SW 1271 (cell line): Measurements from ENCODE around the gene PAPPA.

ENCODE experiments used
- DNase-seq, 2 experiments: peaks; one replicate each; lab custom pipeline; 2025; lab: John Stamatoyannopoulos, UW

PAPPA gene

DNA sequence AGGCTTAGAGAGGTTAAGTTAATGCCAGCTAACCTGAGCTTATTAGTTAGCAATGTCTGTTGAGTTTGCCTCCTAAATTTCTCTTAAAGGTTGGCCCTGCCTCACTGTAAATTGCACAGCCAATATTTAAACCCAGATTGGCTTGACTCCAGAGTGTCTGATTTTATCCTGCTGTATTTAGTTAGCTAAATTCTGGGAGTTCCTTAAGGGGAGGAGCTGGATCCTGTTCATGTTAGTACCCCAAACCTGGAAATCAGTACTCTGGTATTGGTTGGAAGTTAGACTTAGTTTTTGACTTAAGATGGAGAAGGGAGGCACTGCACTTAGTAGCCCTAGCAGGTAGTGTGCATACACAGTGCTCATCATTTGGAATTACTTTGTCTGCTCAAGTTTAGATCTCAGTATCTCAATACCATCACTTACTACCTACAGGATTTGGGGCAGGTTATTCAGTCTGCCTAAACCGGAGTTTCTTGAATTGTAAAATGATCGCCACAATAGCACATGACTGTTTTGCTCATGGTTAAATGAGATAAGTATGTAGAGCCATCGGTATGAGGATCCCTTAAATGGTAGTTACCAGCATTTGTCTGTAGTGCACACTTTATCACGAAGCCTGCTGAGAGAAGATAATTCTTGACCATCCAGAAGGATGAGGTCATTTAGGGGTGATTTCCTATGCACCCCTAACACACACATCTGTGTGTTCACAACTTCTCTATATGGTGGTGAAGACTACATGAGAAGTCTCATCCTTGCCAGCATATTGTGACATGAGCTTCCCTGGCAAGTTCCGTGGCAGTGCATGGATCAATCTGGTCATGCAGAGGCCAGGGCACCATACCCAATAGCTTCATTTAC lies 268.8 kb downstream of the PAPPA start:
- DNase-seq = no peak

DNA sequence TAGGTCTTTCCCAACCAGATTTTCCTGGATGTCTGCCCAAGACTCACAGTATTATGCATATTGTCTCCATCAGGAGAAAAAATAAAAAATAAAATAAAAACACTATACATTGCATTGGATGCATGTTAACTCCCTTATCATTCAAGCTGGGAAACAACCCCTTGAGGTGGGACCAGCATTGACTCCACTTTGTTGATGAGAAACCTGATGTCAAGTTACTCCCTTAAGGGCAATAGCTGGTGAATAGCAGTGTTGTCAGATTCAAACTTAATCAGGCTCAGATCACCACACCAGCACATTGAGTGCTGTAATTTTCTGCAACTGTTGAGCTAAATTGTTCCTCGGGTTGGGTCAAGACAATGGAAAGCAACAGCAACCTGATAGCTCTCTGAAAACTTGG lies 269.6 kb downstream of the PAPPA start:
- DNase-seq = no peak

DNA sequence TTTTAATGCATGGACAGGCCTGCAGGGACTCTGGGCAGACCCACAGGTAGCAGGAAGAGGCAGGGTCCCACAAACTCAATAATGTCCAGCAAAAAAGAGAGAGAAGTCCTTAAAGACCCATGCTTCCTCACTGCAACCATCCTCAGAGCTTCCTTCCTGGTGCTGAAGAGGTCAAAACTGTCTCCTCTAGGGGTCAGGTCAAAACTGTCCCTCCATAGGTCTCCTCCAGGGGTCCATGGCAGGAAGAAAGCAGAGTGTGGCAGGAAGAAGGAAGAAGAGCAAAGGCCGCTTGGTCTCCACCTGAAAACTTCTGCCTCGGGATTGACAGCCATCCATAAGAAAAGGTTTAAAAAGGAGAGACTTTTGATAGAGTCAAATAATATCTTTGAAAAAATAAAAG lies 271.7 kb downstream of the PAPPA start:
- no peak for DNase-seq

DNA sequence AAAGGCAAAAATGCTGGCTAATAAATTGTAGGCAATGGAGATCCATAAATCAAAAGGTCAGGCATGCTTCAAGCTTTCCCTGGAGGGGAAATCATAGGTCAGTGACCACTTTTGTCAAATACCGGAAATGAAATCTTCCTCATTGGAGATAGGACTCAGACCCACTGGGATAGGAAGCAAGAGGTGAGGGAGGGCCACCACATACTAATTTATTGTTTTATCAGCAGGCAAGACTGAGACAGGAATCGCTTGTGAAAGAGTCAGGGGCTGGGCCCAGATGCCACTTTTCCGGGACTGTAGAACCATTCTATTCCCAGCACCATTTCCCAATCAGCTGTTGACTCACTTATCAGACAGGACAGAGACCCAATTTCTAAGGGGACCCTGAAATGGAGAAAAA lies 277.3 kb downstream of the PAPPA start:
- DNase-seq = no peak

DNA sequence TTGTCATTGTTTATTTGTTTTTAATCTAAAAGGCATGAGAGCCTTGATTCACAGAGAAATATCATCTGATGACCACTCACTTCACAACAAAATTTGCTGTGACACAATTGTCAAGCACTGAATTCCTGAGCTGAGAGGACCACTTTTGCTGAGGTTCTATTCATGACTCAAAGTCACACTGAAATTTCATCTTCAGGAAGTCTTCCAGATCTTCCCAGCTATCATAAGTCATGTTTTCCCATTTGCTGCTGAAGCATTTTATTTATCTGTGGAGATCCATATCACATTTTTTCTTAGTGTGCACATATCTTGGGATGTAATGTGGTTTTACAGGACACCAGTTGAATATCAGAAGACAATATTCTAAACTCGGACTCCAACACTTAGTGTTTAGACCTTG lies 278.5 kb downstream of the PAPPA start:
- DNase-seq = no peak

DNA sequence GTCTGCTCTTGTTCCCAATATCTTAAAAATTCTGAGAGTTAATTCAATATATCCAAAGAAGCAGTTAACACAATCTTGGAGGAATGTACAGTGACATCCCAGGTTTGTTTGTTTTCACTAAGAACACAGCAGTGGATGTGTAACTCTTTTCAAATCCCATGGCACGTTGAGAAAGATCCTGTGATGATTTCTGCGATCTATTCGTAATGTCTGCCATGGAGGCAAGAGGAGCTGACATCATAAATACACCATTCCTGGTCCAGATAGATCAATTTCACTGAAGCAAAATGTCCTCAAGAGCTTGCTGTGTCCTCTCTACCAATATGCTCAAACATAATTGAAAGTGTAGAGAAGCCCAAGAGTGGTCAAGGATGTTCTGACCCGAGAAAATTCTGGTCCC lies 280.7 kb downstream of the PAPPA start:
- DNase-seq = no peak

DNA sequence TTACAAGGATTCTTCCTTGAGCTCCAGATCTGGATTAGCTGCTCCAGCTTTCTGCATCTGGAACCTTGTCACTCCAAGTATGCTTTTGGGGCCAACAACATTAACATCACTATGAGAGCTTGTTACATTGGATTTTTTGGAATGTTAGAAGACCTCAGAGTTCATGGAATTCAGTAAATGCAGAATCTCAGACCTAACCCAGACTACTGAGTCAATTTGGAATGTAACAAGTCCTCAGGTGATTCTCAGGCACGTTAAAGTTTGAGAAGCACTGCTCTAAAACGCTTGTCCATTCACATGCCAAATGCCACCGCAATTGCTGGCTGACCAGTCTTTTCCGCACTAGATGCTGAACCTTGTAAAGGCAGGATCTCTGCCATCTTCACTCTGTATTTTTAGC lies 282.1 kb downstream of the PAPPA start:
- DNase-seq = no peak

DNA sequence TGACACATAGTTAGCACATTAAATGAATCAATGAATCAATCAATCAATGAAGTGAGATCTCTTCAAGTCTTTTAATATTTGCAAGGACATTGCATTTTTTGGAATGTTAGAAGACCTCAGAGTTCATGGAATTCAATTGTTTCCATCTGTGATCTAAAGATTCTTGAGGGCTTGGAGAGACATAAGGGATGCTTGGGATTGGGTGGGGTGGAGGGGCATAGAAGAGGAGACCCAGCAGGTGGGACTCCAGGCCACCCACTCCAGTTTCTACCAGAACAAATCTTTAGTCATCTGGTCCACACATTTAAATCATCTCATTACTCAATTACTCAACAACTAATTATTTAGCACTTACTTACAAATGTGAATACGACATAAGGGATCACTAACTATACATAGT lies 282.5 kb downstream of the PAPPA start:
- DNase-seq = no peak

DNA sequence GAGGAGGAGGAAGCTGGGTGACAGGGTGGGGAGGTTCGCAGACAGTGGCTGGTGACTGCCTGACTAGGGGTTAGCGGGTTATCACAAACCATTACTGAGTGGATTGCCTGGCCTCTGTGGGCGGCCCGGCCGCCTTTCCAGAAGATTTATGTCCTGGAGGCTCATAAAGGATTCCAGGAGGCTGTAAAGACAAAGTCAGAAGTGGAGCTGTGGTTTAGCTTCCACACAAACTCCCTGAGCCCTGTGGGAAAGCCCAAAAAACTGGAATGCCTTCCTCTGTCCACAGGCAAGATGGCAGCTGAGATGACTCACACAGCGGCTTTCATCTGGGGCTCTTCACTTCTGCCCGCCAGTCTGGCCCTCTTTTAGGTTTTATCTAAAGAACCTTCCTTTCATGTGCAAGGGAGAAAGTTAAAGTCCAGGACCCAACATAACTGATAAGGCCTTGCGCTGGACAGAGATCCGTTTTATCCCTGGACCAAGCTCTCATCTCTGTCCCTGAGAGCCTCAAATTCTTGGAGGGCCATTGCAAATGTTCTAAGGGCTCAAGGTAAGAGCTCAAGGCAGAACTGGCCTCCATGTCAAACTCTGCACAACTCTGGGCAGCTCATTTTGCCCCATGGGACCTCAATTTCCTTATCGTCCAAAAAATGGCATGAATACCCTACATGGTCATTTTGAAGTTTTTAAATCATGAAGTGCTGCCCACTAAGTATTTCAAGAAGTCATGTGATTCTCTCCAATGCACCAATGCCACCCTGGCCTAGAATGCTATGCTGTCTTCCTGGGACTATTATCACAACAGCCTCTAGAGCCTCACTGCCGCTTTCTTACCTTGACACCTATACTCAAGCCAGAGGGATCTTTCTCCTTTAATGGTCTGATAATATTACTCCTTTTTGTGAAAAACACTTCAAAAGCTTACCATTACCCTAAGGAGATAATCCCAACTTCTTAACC lies 284.1 kb downstream of the PAPPA start:
- DNase-seq = no peak

DNA sequence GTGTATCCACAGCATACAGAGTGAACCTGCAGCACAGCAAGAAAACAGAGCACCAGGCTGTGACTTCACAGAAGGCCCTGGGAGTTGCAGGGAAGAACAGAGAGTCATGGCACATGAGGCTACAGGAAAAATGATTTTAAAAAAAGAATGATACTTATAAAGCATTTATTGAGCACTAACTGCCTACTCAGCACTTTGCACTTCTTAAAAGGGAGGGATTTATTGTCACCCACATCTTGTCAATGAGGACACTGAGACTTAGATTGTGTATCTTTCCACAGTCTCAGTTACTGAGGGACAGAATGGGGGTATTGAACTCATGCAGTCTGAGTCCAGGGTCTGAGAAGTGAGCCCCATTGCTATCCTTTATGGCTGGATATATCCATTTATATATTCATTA lies 288.9 kb downstream of the PAPPA start:
- no peak for DNase-seq

DNA sequence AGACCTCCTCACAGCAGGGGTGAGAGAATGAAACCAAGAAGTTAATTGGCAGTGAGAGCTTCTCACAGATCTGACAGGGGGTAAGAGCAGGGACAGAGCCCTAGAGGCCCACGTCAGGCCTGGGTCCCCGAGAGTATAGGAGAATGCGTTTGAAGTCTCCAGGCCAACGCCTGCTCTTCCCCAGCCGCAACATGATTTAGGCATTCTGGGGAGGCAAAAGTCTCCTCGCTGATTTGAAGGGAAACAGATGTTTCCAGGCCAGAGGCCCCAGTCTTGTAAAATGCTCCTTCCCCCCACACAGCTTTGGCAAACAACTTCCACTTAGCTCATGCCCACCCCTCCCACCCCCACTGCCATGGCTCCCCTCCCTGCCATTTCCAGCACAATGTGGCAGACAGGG lies 294.3 kb downstream of the PAPPA start:
- DNase-seq = no peak

DNA sequence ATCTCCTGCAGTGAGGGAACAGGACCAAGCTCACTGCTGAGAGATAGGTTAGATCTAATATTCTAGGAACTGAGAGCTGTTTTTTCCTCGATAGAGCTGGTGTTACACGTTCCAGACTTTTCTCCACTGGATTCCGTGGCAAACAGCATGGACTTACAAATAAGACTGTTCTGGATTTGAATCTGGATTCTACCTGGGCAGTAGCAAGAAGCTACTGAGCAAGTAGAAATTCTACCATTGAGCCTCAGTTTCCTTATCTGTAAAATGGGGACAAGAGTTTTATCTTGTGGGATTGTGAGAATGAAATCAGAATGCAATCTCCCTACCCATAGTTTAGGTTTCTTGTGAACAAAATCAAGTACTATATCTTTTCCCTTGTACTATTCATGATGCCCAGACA lies 294.8 kb downstream of the PAPPA start:
- DNase-seq = no peak

DNA sequence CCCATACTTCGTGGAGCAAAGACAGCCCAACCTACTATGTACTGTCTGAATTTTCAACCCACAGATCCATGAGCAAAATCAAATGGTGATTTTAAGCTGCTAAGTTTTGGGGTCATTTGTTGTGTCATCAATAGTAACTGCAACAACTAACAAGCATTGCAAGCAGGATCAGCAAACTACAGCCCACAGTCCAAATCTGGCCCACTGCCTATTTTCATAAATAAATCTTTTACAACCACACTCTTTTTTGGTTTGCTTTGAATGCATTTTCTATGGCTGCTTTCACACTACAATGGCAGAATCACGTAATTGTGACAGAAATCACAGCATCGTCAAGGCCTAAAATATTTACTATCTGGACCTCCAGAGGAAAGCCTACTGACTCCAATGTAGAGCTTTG lies 296.4 kb downstream of the PAPPA start:
- no peak for DNase-seq

DNA sequence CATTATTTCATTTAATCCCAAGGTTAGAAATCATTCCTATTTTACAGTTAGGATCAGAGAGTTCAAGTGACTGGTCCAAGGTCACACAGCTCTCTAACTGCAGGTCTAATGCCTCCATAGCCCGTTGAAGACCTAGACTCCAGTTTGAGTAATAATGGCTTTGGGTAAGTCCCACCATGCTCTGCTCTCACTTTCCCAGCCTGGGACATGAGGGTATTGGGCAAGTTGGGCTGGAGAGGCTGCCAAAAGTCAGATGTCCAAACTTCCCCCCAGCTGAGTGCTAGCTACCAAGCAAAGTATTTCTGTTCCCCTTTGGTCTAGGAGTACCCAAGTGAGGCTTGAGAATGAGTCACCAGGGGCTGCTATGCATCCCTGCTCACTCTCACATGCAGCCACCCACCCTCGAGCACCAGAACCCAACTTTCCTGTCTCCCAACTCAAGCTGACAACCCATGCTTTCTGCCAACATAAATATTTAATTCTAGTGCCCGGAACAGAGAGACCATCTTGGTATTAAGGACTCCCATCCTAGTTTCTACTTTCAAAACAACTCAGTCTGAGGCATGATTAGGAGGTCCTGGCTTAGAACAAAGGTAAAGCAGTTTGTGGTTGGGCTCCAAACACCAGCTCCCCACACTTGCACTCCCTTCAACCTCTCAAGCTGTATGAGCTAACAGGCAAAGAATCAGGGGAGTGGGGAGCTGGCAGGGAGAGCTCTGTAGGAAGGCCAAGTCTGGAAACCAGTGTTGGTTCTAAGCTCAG lies 297.0 kb downstream of the PAPPA start:
- no peak for DNase-seq

DNA sequence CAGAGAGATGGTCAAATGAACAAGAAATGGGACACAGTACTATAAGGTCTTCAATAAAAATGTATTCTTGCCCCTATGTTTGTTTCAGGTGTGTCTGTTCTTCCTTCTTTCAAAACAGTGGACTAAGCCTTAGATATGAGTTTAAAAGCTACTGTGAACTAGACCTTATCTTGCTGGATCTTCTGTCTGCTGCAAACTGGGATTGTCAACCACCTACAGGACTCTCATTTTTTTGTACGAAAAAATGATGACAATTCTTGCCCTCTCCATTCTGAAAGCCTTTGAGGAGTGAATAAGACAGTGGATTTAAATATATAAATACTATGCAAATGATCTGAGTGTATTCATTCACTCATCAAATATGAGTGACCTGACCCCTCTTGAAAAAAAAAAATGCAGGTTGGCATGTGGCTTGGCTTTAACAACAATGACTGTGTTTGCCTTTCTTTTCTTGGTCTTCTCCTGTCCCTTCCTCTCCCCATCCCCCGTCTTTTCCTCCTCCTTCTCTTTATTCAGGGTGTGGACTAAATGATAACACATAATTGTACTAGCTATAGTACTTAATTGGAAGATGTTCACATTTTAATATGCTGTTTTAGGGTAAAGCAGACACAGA lies 298.0 kb downstream of the PAPPA start:
- no peak for DNase-seq
